Stomach (tissue), 9 donors: ENCODE measurements around the gene PNPLA8. TPM values are rescaled to one million over a fixed set of nuclear protein-coding genes. Genes with fewer than 3 reads are reported as not detected.

ENCODE experiments used
- DNase-seq, 2 donors: peaks; one replicate each; pipeline versions ENCODE4 v3.0.0 to v3.0.0-alpha.2; 2013 to 2019
- H3K27ac ChIP-seq, 5 donors: fragments of 200-600 bp in 4 of 5; sonication (generic) in 4 of 5; one replicate each; pipeline ENCODE4 v1.5.1; 2013 to 2019; ENCODE audit warnings: mild to moderate bottlenecking in 1 of 5, moderate library complexity in 1 of 5
- H3K27me3 ChIP-seq, 3 donors: fragments of 200-600 bp; sonication (generic); one replicate each; pipeline ENCODE4 v1.5.1; 2017 to 2019; ENCODE audit warnings: mixed run types in 1 of 3
- H3K36me3 ChIP-seq, 4 donors: fragments of 200-600 bp; sonication (generic); 1 replicate in 3 of 4; 2 replicates in 1 of 4; pipeline ENCODE4 v1.5.1; 2016 to 2019
- H3K4me1 ChIP-seq, 4 donors: fragments of 200-600 bp; sonication (generic); one replicate each; pipeline ENCODE4 v1.5.1; 2016 to 2019
- H3K4me3 ChIP-seq, 4 donors: fragments of 200-600 bp; sonication (generic) in 3 of 4; one replicate each; pipeline ENCODE4 v1.5.1; 2016 to 2019; ENCODE audit warnings: mild to moderate bottlenecking in 1 of 4
- H3K9me3 ChIP-seq, 4 donors: fragments of 200-600 bp; sonication (generic); one replicate each; pipeline ENCODE4 v1.5.1; 2016 to 2019
- EP300 ChIP-seq: sonication (generic); formaldehyde crosslinking; IDR thresholded peaks from one replicate; pipeline ENCODE4 v1.6.1; 2017; ENCODE audit warnings: antibody characterized with exemption
- POLR2A ChIP-seq, 4 donors: fragments of 450-650 bp; IDR thresholded peaks; one replicate each; pipeline ENCODE4 v1.6.1; 2016; ENCODE audit warnings: antibody characterized with exemption in 4 of 4, control low read depth in 2 of 4, mild to moderate bottlenecking in 1 of 4, moderate library complexity in 1 of 4
- POLR2AphosphoS5 ChIP-seq, 3 donors: sonication (generic); formaldehyde crosslinking; IDR thresholded peaks; one replicate each; pipeline ENCODE4 v1.6.1; 2016; ENCODE audit warnings: antibody characterized with exemption in 3 of 3
- WGBS, 5 donors: extraction: QIAGEN DNeasy Blood & Tissue Kit in 3 of 5; methylation state at CpG; one replicate each; pipeline versions ENCODE4 v1.1.5 to v1.1.7; 2013 to 2018; 5-methylcytosine and 5-hydroxymethylcytosine counted together
- intact Hi-C: fragments of 100-400 bp; cut with DNase I; formaldehyde crosslinking; loops from one replicate; pipeline ENCODE4 v1.15.1; 2023; ENCODE audit warnings: low total_unique reads
- polyA plus RNA-seq, 3 donors: library from polyadenylated mRNA; stranded (reverse); fragments of 200-250 nt; gene quantifications; one replicate each; pipeline ENCODE4 v1.2.3, GENCODE V29; 2013
- total RNA-seq, 5 donors: library from RNA; depleted of rRNA; stranded (reverse); fragments of >200 nt; gene quantifications; one replicate each; pipeline versions ENCODE4 v1.1.0 to v1.2.3, GENCODE V29; 2014 to 2016
- TF ChIP-seq, protein P1 (sequence below), 7 experiments: fragments of 450-650 bp in 4 of 7; fragments of 200-600 bp in 3 of 7; sonication (generic) in 3 of 7; IDR thresholded peaks; one replicate each; pipeline ENCODE4 v1.5.1; 2016 to 2019; ENCODE audit warnings: antibody characterized with exemption in 7 of 7, control low read depth in 2 of 7, mild to moderate bottlenecking in 1 of 7
- donor health status: healthy with polysubstance abuse.
- donor health status: Bipolar disorder and iron deficiency.
- donor health status: healthy.

Gene PNPLA8
- total and polyA plus RNA-seq, 8 donors = 0.87 to 43.5 (median 16.7) TPM

DNA sequence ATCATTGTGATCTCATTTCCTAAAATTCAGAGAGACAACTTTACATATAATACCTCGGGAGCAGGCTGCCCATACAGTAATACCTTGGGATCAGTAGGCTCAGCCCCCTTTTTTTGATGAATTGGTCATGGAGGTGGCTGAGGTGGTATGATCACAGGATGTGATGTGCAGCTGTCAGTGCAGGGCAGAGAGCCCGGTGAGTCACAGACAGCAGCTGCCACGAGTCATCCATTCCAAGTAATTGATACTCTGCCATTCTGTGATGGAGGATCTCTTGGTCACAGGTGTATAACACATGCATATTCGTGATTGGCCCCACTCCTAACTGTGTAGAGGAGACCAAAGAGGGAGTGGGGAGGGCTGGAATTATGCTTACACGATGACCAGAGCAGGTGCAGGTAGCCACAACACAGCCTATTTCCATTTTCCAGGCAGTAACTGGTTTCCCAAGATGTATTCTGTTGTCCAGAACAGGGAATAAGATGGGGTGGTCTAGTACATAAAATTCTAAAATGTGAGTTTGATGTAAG lies 83.8 kb downstream of the PNPLA8 start:
- intact Hi-C loops = no loop called here
- Histone ChIP-seq H3K27ac (no peak overlapping the region), H3K27me3 (peaks cover 0 to 5% (median 0%) of the 10 kb centered on the region in 3 donors), H3K9me3 (no peaks in the 10 kb centered on the region), H3K4me3 (no peak overlapping the region), H3K36me3 (no peaks in the 10 kb centered on the region), H3K4me1 (no peaks in the 10 kb centered on the region)
- no peak for DNase-seq
- 74 to 84% (median 81%) methylated on average over 4 to 5 of the region's 5 CpGs for WGBS, 5 donors
- TF ChIP-seq EP300 = no peak
- TF ChIP-seq POLR2AphosphoS5 (IDR thresholded peaks at IDR 0.05) = no peak
- TF ChIP-seq, protein P1, sequence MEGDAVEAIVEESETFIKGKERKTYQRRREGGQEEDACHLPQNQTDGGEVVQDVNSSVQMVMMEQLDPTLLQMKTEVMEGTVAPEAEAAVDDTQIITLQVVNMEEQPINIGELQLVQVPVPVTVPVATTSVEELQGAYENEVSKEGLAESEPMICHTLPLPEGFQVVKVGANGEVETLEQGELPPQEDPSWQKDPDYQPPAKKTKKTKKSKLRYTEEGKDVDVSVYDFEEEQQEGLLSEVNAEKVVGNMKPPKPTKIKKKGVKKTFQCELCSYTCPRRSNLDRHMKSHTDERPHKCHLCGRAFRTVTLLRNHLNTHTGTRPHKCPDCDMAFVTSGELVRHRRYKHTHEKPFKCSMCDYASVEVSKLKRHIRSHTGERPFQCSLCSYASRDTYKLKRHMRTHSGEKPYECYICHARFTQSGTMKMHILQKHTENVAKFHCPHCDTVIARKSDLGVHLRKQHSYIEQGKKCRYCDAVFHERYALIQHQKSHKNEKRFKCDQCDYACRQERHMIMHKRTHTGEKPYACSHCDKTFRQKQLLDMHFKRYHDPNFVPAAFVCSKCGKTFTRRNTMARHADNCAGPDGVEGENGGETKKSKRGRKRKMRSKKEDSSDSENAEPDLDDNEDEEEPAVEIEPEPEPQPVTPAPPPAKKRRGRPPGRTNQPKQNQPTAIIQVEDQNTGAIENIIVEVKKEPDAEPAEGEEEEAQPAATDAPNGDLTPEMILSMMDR (IDR thresholded peaks at IDR 0.05) = no peak
- no peak for TF ChIP-seq POLR2A (IDR thresholded peaks at IDR 0.05)

DNA sequence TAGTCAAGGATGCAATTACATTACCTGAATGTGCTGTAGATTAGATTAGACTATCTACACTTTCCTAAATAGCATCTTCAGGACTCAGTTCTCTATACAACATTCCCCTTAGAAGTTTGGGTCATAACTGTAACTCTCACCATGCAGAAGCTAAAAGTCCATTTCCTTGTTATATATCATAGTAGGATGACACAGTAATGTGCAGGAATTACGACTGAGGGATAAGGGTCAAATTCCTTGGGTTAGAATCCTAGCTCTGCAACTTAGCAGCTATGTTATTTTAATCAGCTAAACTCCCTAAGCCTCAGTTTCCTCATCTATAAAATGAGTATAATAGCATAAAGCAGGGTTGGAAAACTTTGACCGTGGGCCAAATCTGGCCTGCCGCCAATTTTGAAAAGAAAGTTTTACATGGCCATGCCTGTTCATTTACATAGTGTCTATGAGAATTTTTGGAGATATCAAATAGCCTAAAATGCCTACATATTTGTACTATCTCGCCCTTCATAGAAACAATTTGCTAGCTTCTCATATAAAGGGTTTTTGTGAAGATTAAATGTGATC lies 84.5 kb downstream of the PNPLA8 start:
- 74 to 86% (median 80%) methylated on average over 4 of the region's 4 CpGs for WGBS, 5 donors
- TF ChIP-seq POLR2AphosphoS5 (IDR thresholded peaks at IDR 0.05) = no peak
- TF ChIP-seq, protein P1 (IDR thresholded peaks at IDR 0.05) = no peak
- TF ChIP-seq POLR2A (IDR thresholded peaks at IDR 0.05) = no peak
- no peak for TF ChIP-seq EP300
- H3K4me3 ChIP-seq = no peak overlapping the region

GRCh38 chr7:108440613-108441012 lies 85.3 kb downstream of the PNPLA8 start:
- WGBS, 5 donors = 79 to 86% (median 80%) methylated on average over 3 of the region's 3 CpGs
- intact Hi-C loops = no loop called here
- H3K9me3 ChIP-seq = no peaks in the 10 kb centered on the region
- no peak for DNase-seq
- no peaks in the 10 kb centered on the region for H3K27me3 ChIP-seq
- no peak overlapping the region for H3K4me3 ChIP-seq
- no peak overlapping the region for H3K27ac ChIP-seq
- no peaks in the 10 kb centered on the region for H3K4me1 ChIP-seq
- TF ChIP-seq POLR2AphosphoS5 (IDR thresholded peaks at IDR 0.05) (no peak), POLR2A (IDR thresholded peaks at IDR 0.05) (no peak), EP300 (no peak)
- TF ChIP-seq, protein P1 (IDR thresholded peaks at IDR 0.05) = no peak
- H3K36me3 ChIP-seq = no peaks in the 10 kb centered on the region

More for the DNA sequence above, 84.5 kb downstream of the PNPLA8 start:
- H3K27me3 ChIP-seq = peaks cover 0 to under 1% (median 0%) of the 10 kb centered on the region in 3 donors
- H3K27ac ChIP-seq = no peak overlapping the region
- H3K36me3 ChIP-seq = no peaks in the 10 kb centered on the region
- no peak for DNase-seq
- intact Hi-C loops = no loop called here
- no peaks in the 10 kb centered on the region for H3K9me3 ChIP-seq
- H3K4me1 ChIP-seq = no peaks in the 10 kb centered on the region

DNA sequence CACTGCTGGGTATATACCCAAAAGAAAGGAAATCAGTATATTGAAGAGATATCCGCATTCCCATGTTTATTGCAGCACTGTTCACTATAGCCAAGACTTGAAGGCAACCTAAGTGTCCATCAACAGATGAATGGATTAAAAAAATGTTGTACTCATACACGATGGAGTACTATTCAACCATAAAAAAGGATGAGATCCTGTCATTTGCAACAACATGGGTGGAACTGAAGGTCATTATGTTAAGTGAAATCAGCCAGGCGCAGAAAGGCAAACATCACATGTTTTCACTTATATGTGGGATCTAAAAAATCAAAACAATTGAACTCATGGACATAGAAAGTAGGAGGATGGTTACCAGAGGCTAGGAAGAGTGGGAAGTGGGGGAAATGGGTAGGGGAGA lies 89.0 kb downstream of the PNPLA8 start:
- 88 to 97% (median 93%) methylated on average over 3 of the region's 3 CpGs for WGBS, 5 donors

DNA sequence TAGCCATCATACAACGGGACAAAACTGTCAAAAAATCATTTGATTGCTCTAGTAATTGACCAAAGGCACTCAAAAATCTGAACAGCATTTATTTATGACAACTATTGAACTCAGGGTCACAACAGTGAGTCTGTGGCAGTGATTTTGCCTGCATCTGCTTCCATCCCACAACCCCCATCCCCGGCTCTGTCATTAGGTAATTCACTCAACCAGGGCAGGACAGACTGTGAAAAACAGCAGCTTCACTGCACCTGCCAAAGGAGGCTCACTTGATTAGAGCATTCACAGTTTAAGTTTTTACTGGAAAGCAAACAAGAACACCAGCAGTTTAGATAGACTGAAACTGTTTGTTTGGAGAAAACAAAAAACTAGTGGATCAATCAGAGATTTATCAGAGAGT lies 91.9 kb downstream of the PNPLA8 start:
- no peak overlapping the region for H3K4me3 ChIP-seq
- no peaks in the 10 kb centered on the region for H3K9me3 ChIP-seq
- no peak overlapping the region for H3K27ac ChIP-seq
- TF ChIP-seq, protein P1 (IDR thresholded peaks at IDR 0.05) = no peak
- TF ChIP-seq EP300 = no peak
- no peak for TF ChIP-seq POLR2AphosphoS5 (IDR thresholded peaks at IDR 0.05)
- TF ChIP-seq POLR2A (IDR thresholded peaks at IDR 0.05) = no peak
- no peaks in the 10 kb centered on the region for H3K4me1 ChIP-seq
- H3K36me3 ChIP-seq = no peaks in the 10 kb centered on the region
- WGBS, 5 donors = 64 to 77% (median 76%) methylated on average over 2 of the region's 2 CpGs
- no peaks in the 10 kb centered on the region for H3K27me3 ChIP-seq
- intact Hi-C loops = no loop called here
- DNase-seq = no peak

More for the DNA sequence above, 89.0 kb downstream of the PNPLA8 start:
- H3K36me3 ChIP-seq = no peaks in the 10 kb centered on the region
- H3K9me3 ChIP-seq = no peaks in the 10 kb centered on the region
- no peak overlapping the region for H3K27ac ChIP-seq
- no peaks in the 10 kb centered on the region for H3K27me3 ChIP-seq
- DNase-seq = no peak
- H3K4me1 ChIP-seq = no peaks in the 10 kb centered on the region
- H3K4me3 ChIP-seq = no peak overlapping the region
- TF ChIP-seq POLR2AphosphoS5 (IDR thresholded peaks at IDR 0.05) = no peak
- intact Hi-C loops = no loop called here
